DMS53 treated with DMSO at 0.1 percent for 48 hours (cell line): ENCODE results near the gene STXBP2.
A peak's percentile ranks its signal among the peaks of the same experiment; 100 is the strongest.

Experiments
- DNase-seq: peaks from one replicate; lab custom pipeline; 2025; ENCODE audit not compliant: unreplicated experiment; lab: John Stamatoyannopoulos, UW

The STXBP2 gene

GRCh38 chr19:7612282-7613274 is 24.3 kb upstream of the STXBP2 start:
- DNase-seq, result no peak

- DNase-seq, result no peak
Observed at GRCh38 chr19:7614859-7615741, 21.8 kb upstream of the STXBP2 start.

GRCh38 chr19:7617172-7617571 is 19.7 kb upstream of the STXBP2 start:
- no peak for DNase-seq

GRCh38 chr19:7617735-7618134 is 19.2 kb upstream of the STXBP2 start:
- no peak for DNase-seq

- DNase-seq, result no peak
Observed at GRCh38 chr19:7618348-7618747, 18.6 kb upstream of the STXBP2 start.

GRCh38 chr19:7618771-7619510 is 18.0 kb upstream of the STXBP2 start:
- peak; percentile 30 for DNase-seq

- DNase-seq, result peak; percentile 39
Observed at GRCh38 chr19:7619671-7620441, 17.1 kb upstream of the STXBP2 start.

- DNase-seq, result no peak
Observed at GRCh38 chr19:7620442-7621412, 16.2 kb upstream of the STXBP2 start.

GRCh38 chr19:7622933-7623685 is 13.8 kb upstream of the STXBP2 start:
- DNase-seq, result no peak

GRCh38 chr19:7623725-7624603 is 12.9 kb upstream of the STXBP2 start:
- no peak for DNase-seq

GRCh38 chr19:7624810-7625209 is 12.1 kb upstream of the STXBP2 start:
- no peak for DNase-seq

GRCh38 chr19:7625763-7626372 is 11.0 kb upstream of the STXBP2 start:
- no peak for DNase-seq

GRCh38 chr19:7627166-7627565 is 9.7 kb upstream of the STXBP2 start:
- DNase-seq, result no peak

- DNase-seq, result no peak
Observed at GRCh38 chr19:7628589-7629311, 8.2 kb upstream of the STXBP2 start.

GRCh38 chr19:7629347-7630054 is 7.4 kb upstream of the STXBP2 start, which contains the start of the genes PET100 and XAB2:
Gene PET100 (plus strand): TSS chr19:7629793. CDS start chr19:7629834, 41 bp downstream.
Gene XAB2 (minus strand): TSS chr19:7629545. CDS start chr19:7629527, 18 bp downstream.
- DNase-seq, result peak; percentile 92
